Gastrocnemius medialis (tissue), 4 donors: ENCODE measurements around the gene DOK5.

ENCODE experiments used
- CTCF ChIP-seq, 5 experiments: fragments of 450-650 bp in 3 of 5; fragments of 200-600 bp in 2 of 5; sonication (generic) in 2 of 5; IDR thresholded peaks in 4 of 5; conservative IDR thresholded peaks in 1 of 5; 1 replicate in 4 of 5; 2 replicates in 1 of 5; pipeline ENCODE4 v1.5.1; 2016 to 2019; ENCODE audit warnings: antibody characterized with exemption in 5 of 5, mild to moderate bottlenecking in 3 of 5, moderate library complexity in 3 of 5
- POLR2A ChIP-seq, 2 donors: fragments of 450-650 bp; IDR thresholded peaks; one replicate each; pipeline ENCODE4 v1.6.1; 2017; ENCODE audit warnings: antibody characterized with exemption in 2 of 2, mild to moderate bottlenecking in 2 of 2, moderate library complexity in 2 of 2

- no peak for TF ChIP-seq CTCF (IDR thresholded peaks at IDR 0.05 in 4 of 5, conservative IDR thresholded peaks at IDR 0.05 in 1 of 5)
- TF ChIP-seq POLR2A (IDR thresholded peaks at IDR 0.05) = no peak
These were observed 41.2 kb upstream of the DOK5 start for GRCh38 chr20:54434196-54434595.
